Measurements from ENCODE around the gene OR51E1.

DNA sequence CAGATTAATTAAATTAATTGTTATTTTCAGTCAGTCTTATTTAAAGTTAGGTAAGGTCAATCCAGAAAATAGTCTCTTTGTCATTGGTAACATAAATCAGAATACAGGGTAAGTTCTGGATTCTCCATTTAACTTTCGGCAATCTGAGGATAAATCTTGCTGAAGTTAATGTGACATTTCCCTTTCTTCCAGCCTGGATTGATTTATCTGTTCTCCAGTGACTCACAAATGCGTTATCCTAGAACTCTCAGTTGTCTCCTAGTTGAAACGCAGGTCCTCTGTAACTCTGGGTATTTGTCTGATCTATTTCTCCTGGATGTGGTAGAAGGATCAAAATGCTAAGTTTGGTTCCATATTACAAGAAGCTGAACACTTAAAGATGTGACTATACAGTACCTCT, 21.0 kb downstream of the OR51E1 start:
- no peak for TF ChIP-seq POLR2A (IDR thresholded peaks at IDR 0.05; ENCODE audit: low read depth, low read length)
- TF ChIP-seq, protein P1, sequence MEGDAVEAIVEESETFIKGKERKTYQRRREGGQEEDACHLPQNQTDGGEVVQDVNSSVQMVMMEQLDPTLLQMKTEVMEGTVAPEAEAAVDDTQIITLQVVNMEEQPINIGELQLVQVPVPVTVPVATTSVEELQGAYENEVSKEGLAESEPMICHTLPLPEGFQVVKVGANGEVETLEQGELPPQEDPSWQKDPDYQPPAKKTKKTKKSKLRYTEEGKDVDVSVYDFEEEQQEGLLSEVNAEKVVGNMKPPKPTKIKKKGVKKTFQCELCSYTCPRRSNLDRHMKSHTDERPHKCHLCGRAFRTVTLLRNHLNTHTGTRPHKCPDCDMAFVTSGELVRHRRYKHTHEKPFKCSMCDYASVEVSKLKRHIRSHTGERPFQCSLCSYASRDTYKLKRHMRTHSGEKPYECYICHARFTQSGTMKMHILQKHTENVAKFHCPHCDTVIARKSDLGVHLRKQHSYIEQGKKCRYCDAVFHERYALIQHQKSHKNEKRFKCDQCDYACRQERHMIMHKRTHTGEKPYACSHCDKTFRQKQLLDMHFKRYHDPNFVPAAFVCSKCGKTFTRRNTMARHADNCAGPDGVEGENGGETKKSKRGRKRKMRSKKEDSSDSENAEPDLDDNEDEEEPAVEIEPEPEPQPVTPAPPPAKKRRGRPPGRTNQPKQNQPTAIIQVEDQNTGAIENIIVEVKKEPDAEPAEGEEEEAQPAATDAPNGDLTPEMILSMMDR (IDR thresholded peaks at IDR 0.05; ENCODE audit: extremely low read depth in 1 of 2, insufficient read depth in 1 of 2, low read depth in 1 of 2, low read length in 2 of 2) = no peak
- no peak for TF ChIP-seq POLR2AphosphoS5 (IDR thresholded peaks at IDR 0.05; ENCODE audit: insufficient read depth, low read depth, low read length)
- no peak for TF ChIP-seq JUN (IDR thresholded peaks at IDR 0.05; ENCODE audit: borderline replicate concordance, insufficient read depth, insufficient read length, low read depth)
- no peak for TF ChIP-seq GATA2 (IDR thresholded peaks at IDR 0.05; ENCODE audit: insufficient read depth, insufficient read length, low read depth, low read length)

All from endothelial cell of umbilical vein (primary cell).